Activated CD4-positive, alpha-beta T cell treated with anti-CD3 and anti-CD28 coated beads, Interleukin-10, Interleukin-2, amounts not matched to agents 100 ng/mL and 50 ng/mL, durations not matched to agents 16 hours and 8 hours (primary cell): ENCODE data around the gene TMEM200A.

Experiments
- DNase-seq: peaks from one replicate; pipeline ENCODE4 v3.0.0-alpha.2; 2020

TMEM200A gene

GRCh38 chr6:130426066-130426721 is 60.4 kb downstream of the TMEM200A start:
- DNase-seq = no peak

DNA sequence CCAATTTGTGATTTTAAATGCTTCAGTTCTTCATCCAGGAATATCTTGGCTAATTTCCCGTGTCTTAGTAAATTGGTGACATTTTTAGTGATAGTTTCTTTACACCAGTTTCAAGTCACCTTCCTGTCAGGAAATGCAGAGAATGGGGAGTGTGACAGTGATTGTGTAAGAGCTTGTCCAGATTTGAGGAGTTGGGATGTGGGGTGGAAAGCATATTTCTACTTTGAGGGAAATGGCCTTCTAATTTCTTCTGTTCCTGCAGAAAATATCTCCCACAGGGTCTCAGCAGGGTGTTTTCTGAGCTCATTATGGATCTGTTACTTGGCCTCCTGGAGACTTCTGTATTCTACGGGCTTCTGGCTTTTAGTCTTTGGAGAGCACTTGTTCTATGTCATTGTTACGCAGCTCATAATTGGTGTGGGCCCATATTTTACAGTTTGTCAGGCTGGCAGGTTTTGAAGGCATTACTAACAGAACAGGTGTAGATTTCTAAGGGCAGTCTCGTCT is 65.6 kb downstream of the TMEM200A start:
- DNase-seq = no peak

DNA sequence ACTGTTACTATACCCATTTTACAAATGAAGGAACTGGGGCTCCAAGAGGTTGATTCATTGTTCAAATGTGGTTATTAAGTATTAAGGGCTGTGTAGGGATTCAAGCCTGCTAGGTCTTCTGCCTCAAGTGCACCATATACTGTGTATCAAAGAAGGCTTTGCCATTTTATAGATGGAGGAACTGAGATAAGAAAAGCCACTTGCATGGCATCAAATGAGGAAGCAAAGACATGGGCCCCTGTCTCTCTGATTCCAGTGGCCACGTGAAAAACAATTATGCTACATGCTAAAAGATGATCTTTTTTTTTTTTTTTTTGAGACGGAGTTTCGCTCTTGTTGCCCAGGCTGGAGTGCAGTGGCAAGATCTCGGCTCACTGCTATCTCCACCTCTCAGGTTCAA is 67.0 kb downstream of the TMEM200A start:
- DNase-seq = no peak

- no peak for DNase-seq
Observed at GRCh38 chr6:130434174-130434873, 68.5 kb downstream of the TMEM200A start.

GRCh38 chr6:130435181-130435580 is 69.4 kb downstream of the TMEM200A start:
- DNase-seq = no peak

DNA sequence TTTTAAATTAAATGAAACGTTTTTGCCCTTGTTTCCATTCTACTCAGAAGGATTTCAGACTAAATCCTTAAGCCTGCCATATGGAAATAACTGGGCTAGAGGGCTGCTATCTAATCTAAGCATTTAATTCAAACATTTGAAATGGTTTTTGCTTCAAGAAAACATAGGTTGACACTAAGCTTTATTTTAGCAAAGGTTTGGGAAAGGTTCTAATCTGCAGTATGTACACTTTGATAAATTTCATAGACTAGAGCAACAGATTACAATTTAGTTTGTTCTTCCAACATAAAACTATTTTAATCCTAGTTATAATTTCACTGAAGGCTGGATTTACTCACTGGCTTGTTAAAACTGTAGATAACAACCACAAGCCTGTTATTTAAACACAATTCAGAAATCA is 72.1 kb downstream of the TMEM200A start:
- no peak for DNase-seq

- no peak for DNase-seq
Observed at GRCh38 chr6:130447374-130447773, 81.6 kb downstream of the TMEM200A start.

GRCh38 chr6:130452336-130452735 is 86.5 kb downstream of the TMEM200A start:
- DNase-seq = no peak

DNA sequence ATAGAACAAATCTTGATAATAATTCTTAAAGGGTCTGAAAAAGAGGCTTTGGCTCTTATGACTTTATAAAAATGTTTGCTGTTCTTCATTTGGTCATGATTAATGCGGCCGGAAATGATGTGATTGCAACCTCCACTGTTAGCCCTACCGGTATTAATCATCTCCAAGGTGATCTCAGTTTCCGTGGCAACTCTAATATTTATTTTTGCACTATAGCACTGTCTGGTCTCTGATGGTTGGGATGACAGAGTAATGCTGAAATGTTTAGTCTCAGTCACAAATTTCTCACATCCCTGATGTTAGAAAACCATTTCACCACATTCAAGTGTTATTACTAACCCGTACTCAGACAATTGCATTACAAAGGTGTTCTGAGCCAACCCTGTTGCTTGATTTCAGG is 87.4 kb downstream of the TMEM200A start:
- peak; percentile 45 for DNase-seq

DNA sequence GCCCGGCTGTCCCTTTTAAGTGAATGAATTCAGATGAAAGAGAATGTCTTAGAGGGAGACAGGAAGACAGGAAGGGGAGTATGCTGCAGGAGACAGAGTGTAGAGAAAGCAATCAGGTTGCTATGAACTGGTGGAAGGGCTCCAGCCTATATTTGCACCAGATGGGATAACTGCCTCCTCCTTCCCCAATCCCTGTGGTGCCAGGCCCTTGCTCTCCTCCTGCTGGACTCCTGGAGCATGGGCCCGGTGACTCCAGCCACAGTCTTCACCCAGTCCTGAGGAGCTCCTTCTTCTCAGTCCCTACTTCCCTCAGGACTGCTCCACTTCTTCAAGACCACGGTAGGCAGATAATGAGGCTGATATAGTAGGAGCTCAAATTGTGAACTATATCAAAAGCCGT is 91.8 kb downstream of the TMEM200A start:
- DNase-seq = no peak

GRCh38 chr6:130459316-130459715 is 93.5 kb downstream of the TMEM200A start:
- DNase-seq = no peak

- no peak for DNase-seq
Observed at GRCh38 chr6:130460934-130461333, 95.1 kb downstream of the TMEM200A start.

GRCh38 chr6:130466052-130466747 is 100.4 kb downstream of the TMEM200A start:
- DNase-seq = no peak

DNA sequence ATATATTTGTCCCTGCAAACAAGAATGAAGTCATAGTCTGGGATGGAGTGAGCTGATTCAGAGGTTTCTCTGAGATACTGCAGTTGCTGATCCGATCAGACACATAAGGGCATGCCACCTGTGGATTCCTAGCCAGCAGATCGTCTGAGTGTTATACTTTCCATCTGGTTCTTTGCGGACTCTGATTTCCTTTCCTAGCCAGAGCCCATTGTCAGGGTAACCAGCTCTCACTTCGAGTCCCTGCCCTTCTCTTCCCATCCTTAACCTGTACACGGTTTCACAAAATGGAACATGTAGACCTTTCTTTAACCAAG is 100.9 kb downstream of the TMEM200A start:
- no peak for DNase-seq

GRCh38 chr6:130467146-130468050 is 101.6 kb downstream of the TMEM200A start:
- peak; percentile 13 for DNase-seq

GRCh38 chr6:130470766-130471165 is 104.9 kb downstream of the TMEM200A start:
- no peak for DNase-seq

DNA sequence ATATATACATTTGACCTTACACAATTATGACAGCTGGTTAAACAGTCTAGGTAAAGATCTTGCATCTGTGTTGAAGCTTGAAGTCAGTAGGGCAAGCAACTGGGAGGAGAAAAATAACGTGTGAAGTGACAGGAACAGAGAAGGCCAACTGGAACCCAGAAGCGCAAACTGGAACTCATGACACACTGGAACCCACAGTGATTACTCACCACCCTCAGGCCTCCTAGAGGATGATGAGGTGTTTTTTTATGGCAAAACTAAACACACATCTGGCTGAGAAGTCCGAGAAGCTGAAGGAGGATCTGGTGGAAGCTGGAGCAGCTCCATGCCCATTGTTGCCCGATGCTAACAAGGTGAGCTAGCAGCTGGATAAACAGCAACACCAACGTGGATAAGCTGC is 108.1 kb downstream of the TMEM200A start:
- DNase-seq = peak; percentile 9

DNA sequence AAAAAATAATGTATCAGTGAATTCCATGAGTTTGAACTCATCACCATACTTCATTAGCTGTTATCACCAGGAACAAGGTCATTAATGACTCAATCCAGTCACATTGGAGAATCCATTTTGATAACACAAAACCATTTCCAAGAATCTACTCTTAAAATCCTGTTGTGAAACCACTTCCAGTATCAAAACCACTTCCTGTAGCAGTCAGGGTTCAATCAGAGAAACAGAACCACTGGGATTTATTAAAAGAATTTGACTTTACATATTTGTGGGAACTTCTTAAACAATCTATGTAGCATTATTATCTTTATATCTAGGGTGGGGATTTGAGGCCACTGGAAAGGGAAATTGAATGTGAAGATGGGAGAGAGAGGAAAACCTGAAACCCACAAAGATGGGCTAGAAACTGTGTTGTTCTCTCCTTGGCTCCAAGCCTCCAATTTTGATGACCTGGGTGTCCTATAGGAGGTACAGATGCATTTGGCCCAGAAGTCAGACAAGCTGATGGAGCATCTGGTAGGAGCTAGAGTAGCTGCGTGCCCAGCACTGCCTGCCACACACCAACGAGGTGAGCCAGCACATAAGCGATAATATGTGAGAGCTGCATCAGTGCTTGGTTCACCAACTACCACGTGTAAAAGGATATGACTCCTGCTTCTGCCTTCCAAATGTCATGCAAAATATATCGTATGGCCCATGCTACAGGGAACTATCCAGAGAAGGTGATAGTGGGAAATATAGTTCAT is 117.0 kb downstream of the TMEM200A start:
- peak; percentile 23 for DNase-seq

DNA sequence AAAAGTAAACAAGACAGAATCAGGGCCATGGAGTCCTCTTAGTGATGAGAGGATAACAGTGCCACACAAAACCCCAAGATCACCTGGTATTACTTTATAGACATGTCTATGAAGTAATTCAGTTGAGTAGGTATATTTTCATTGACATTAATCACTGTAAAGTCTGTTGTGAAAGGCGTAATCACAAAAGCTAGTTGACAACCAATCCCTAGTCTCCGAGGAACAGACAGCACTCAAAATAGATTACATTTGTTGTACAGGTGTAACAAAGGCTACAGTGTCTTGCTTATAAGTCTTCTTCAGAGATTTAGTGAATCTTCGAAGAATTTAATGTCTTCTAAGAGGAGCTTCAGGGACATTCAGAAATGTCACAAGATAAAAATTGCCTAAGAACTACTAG is 120.1 kb downstream of the TMEM200A start:
- no peak for DNase-seq

DNA sequence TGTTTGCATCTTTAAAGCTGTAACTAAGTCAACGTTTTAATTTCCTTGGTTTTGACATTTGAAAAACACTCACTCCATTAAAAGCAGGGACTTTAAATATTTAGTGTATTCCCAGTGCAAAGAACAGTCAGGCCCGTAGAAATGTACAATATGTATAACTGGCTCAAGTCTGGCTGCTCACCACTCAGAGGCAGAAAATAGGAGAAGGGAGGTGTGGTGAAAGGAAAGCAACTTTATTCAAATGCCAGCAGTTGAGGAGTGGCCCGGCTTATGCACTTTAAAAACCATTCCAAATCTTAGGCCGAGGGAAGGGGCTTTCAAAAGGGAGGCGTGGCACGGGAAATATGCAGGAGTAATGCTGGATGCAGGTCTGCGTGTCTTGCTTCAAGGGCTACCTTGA is 120.6 kb downstream of the TMEM200A start:
- DNase-seq = no peak

DNA sequence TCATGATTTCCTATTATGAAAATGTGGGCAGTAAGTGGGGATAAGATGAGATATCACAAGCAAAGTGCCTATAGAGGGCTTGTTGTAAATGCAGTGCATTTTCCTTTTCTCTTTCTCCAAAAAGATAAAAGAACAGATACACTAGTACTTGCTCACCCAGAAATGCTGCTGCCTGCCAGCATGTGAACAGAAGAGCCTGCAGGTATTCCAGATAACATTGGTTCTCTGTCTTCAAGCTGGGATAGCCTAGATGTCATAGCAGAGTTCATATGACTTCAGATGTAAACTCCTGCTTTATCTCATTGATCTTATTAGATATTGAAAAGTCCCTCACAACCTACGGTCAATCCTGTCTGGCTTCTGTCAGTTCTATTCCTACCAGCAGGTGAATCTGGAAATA is 123.7 kb downstream of the TMEM200A start:
- DNase-seq = no peak
